Measurements from ENCODE around the gene AMZ1.
A peak's percentile ranks its signal among the peaks of the same experiment; 100 is the strongest.
"Not testable (repeated sequence)": the region's sequence is repeated elsewhere in the genome, so short reads cannot be mapped to it uniquely, and the experiment has no call there.

The AMZ1 gene

DNA sequence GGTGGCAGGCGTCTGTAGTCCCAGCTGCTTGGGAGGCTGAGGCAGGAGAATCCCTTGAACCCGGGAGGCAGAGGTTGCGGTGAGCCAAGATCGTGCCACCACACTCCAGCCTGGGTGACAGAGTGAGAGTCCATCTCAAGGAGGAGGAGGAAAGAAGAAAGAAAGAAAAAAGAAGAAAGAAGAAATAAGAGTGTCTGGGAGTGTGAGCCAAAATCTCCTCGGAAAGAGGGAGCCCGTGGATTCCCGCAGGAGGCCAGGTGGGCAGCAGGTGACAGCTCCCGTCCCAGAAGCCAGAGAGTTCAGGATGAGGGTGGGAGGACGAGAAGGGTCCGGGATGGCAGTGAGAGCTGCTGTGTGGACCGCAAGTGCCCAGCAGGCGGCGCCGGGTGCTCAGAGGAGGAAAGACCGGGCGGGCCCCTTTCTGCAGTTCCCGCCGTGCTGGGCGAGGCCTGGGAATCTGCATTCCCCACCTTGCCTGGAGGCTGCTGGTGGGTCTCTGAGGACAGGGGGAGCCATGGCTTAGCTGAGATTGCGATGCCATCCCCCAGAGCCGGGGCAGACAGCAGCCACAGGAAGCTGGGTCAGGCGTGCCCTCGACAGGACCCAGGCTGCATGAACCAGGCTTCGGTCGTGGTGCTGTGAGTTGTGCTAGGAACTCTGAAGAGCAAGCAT lies 17.1 kb upstream of the AMZ1 start:
- TF ChIP-seq, protein P1, sequence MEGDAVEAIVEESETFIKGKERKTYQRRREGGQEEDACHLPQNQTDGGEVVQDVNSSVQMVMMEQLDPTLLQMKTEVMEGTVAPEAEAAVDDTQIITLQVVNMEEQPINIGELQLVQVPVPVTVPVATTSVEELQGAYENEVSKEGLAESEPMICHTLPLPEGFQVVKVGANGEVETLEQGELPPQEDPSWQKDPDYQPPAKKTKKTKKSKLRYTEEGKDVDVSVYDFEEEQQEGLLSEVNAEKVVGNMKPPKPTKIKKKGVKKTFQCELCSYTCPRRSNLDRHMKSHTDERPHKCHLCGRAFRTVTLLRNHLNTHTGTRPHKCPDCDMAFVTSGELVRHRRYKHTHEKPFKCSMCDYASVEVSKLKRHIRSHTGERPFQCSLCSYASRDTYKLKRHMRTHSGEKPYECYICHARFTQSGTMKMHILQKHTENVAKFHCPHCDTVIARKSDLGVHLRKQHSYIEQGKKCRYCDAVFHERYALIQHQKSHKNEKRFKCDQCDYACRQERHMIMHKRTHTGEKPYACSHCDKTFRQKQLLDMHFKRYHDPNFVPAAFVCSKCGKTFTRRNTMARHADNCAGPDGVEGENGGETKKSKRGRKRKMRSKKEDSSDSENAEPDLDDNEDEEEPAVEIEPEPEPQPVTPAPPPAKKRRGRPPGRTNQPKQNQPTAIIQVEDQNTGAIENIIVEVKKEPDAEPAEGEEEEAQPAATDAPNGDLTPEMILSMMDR (IDR thresholded peaks at IDR 0.05; ENCODE audit: low read depth, low read length), result peak; percentile 69
- TF ChIP-seq EZH2phosphoT487 (IDR thresholded peaks at IDR 0.05; ENCODE audit: low read depth), result no peak
- Histone ChIP-seq H3K4me2 (ENCODE audit: low read length) (peak overlapping the region; percentile 61), H3K9ac (ENCODE audit: low read length) (no peak overlapping the region), H3K4me1 (ENCODE audit: low read length) (peaks cover 6% of the 10 kb centered on the region; the same call in 1 of the 2 replicates), H3K36me3 (replicated peaks; ENCODE audit: low read depth, low read length) (no peaks in the 10 kb centered on the region), H3K4me3 (ENCODE audit: low read length) (peak overlapping the region; percentile 40), H4K20me1 (ENCODE audit: insufficient read depth, low read length) (no peaks in the 10 kb centered on the region), H3K27ac (ENCODE audit: low read length) (no peak overlapping the region), H3K27me3 (ENCODE audit: low read depth, low read length) (no peaks in the 10 kb centered on the region; the same call in 1 of the 2 replicates), H3K79me2 (ENCODE audit: low read length) (no peaks in the 10 kb centered on the region), H2AFZ (ENCODE audit: low read depth, low read length) (no peak overlapping the region), H3K9me3 (ENCODE audit: insufficient read depth, low read length) (no peaks in the 10 kb centered on the region)

DNA sequence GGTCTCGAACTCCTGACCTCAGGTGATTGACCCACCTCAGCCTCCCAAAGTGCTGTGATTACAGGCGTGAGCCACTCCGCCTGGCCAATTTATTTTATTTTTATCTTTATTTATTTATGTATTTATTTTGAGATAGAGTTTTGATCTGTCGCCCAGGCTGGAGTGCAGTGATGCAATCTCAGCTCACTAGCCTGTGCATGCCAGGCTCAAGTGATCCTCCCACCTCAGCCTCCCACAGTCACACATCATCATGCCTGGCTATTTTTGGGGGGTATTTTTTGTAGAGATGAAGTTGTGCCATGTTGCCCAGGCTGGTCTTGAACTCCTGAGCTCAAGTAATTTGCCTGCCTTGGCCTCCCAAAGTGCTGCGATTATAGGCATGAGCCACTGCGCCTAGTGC lies 14.8 kb upstream of the AMZ1 start:
- H3K4me3 ChIP-seq (ENCODE audit: low read length); H3K36me3 ChIP-seq (replicated peaks; ENCODE audit: low read depth, low read length); H3K9me3 ChIP-seq (ENCODE audit: insufficient read depth, low read length); H3K27ac ChIP-seq (ENCODE audit: low read length); H3K27me3 ChIP-seq (ENCODE audit: low read depth, low read length); H3K9ac ChIP-seq (ENCODE audit: low read length); H3K79me2 ChIP-seq (ENCODE audit: low read length); H3K4me1 ChIP-seq (ENCODE audit: low read length); H2AFZ ChIP-seq (ENCODE audit: low read depth, low read length); H4K20me1 ChIP-seq (ENCODE audit: insufficient read depth, low read length); H3K4me2 ChIP-seq (ENCODE audit: low read length): not testable (repeated sequence)

DNA sequence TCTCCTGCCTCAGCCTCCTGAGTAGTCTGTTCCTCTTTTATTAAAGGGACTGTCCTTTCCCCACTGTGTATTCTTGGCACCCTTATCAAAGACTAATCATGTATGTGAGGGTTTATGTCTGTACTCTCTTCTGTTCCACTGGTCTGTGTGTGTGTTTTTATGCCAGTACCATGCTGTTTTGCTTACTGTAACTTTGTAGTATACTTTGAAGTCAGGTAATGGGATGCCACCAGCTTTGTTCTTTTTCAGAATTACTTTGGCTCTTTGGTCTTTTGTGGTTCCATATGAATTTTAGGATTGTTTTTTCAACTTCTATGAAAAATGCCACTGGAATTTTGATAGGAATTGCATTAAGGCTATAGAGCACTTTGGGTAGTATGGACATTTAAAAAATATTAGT lies 14.1 kb upstream of the AMZ1 start:
- Histone ChIP-seq H3K4me3 (ENCODE audit: low read length) (no peak overlapping the region), H3K27me3 (ENCODE audit: low read depth, low read length) (no peaks in the 10 kb centered on the region), H3K4me1 (ENCODE audit: low read length) (peaks cover 6% of the 10 kb centered on the region; the same call in 1 of the 2 replicates), H3K9me3 (ENCODE audit: insufficient read depth, low read length) (no peaks in the 10 kb centered on the region), H2AFZ (ENCODE audit: low read depth, low read length) (no peak overlapping the region), H3K9ac (ENCODE audit: low read length) (no peak overlapping the region), H3K79me2 (ENCODE audit: low read length) (no peaks in the 10 kb centered on the region), H3K36me3 (replicated peaks; ENCODE audit: low read depth, low read length) (no peaks in the 10 kb centered on the region), H3K4me2 (ENCODE audit: low read length) (no peak overlapping the region), H3K27ac (ENCODE audit: low read length) (no peak overlapping the region), H4K20me1 (ENCODE audit: insufficient read depth, low read length) (no peaks in the 10 kb centered on the region)
- no peak for TF ChIP-seq EZH2phosphoT487 (IDR thresholded peaks at IDR 0.05; ENCODE audit: low read depth)
- TF ChIP-seq, protein P1 (IDR thresholded peaks at IDR 0.05; ENCODE audit: low read depth, low read length), result no peak

DNA sequence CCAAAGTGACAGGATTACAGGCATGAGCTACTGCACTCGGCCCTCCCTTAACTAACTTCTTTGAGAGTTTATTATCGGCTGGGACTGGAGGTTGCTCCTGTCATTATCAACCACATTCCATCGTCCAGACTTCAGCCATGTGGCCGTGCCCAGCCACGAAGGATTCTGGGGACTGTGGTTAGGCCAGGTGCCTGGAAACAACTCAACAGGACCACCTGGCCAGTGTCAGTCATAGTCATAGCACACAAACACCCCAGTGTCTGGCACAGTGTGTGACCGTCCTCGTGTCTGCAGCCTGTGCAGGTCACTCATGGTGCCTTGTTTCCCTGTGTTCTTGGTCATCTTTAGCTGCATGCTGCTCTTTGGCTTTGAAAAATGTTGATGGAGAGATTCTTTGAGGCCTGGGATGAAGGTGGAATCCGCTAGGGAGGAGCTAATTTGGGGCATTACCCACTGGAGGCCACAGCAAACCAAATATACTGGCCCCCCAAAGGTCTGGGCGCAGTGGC lies 12.7 kb upstream of the AMZ1 start:
- no peak overlapping the region for H3K4me3 ChIP-seq (ENCODE audit: low read length)
- no peak for TF ChIP-seq EZH2phosphoT487 (IDR thresholded peaks at IDR 0.05; ENCODE audit: low read depth)
- TF ChIP-seq, protein P1 (IDR thresholded peaks at IDR 0.05; ENCODE audit: low read depth, low read length), result no peak
- H4K20me1 ChIP-seq (ENCODE audit: insufficient read depth, low read length), result no peaks in the 10 kb centered on the region
- H3K27me3 ChIP-seq (ENCODE audit: low read depth, low read length), result no peaks in the 10 kb centered on the region
- no peak overlapping the region for H3K9ac ChIP-seq (ENCODE audit: low read length)
- H3K27ac ChIP-seq (ENCODE audit: low read length), result no peak overlapping the region
- peaks cover 6% of the 10 kb centered on the region; the same call in 1 of the 2 replicates for H3K4me1 ChIP-seq (ENCODE audit: low read length)
- H3K79me2 ChIP-seq (ENCODE audit: low read length), result no peaks in the 10 kb centered on the region
- H3K4me2 ChIP-seq (ENCODE audit: low read length), result no peak overlapping the region
- no peak overlapping the region for H2AFZ ChIP-seq (ENCODE audit: low read depth, low read length)
- no peaks in the 10 kb centered on the region for H3K36me3 ChIP-seq (replicated peaks; ENCODE audit: low read depth, low read length)
- no peaks in the 10 kb centered on the region for H3K9me3 ChIP-seq (ENCODE audit: insufficient read depth, low read length)

DNA sequence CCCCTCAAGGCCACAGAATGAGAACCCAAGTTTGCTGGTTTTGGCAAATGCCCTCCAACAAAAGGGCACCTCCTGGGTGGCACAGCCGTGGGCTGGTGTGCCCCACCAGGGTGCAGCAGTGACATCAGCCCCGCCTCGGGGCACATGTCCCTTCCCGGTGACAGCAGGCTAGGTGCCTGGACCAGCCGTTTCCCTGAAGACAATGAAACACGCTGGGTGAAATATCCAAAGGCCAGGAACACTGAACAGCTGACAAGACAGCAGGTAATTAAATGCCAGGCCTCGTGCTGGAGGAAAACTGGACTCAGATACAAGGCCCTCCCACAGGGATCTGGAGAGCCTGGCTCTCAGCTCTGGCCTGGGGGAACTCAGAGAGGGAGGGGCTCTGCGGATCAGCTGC lies 11.4 kb upstream of the AMZ1 start:
- not testable (repeated sequence) for H3K79me2 ChIP-seq (ENCODE audit: low read length); H2AFZ ChIP-seq (ENCODE audit: low read depth, low read length); H3K36me3 ChIP-seq (replicated peaks; ENCODE audit: low read depth, low read length); H3K27ac ChIP-seq (ENCODE audit: low read length); H3K4me3 ChIP-seq (ENCODE audit: low read length); H4K20me1 ChIP-seq (ENCODE audit: insufficient read depth, low read length); H3K9me3 ChIP-seq (ENCODE audit: insufficient read depth, low read length); H3K9ac ChIP-seq (ENCODE audit: low read length); H3K4me1 ChIP-seq (ENCODE audit: low read length); H3K27me3 ChIP-seq (ENCODE audit: low read depth, low read length); H3K4me2 ChIP-seq (ENCODE audit: low read length)

DNA sequence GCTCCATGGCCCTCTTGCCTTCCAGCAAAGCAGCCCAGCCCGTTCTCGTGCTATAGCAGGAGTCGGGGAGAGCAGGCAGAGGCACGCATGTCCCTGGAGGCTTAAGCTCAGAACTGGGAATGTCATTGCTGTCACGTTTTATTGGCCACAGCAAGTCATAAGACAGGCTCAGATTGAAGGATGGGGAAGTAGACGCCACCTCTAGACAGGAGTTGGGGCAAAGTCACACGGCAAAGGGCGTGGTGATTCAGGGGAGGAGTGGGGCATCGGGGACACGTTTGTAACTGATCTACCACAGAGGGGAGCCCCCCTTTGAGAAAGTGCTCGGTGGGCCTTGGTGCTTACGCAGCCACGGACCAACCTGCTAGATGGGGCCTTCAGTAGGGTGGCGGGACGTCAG lies 9.5 kb upstream of the AMZ1 start:
- H3K27ac ChIP-seq (ENCODE audit: low read length); H3K4me1 ChIP-seq (ENCODE audit: low read length); H3K36me3 ChIP-seq (replicated peaks; ENCODE audit: low read depth, low read length); H2AFZ ChIP-seq (ENCODE audit: low read depth, low read length); H3K9ac ChIP-seq (ENCODE audit: low read length); H3K79me2 ChIP-seq (ENCODE audit: low read length); H4K20me1 ChIP-seq (ENCODE audit: insufficient read depth, low read length); H3K9me3 ChIP-seq (ENCODE audit: insufficient read depth, low read length); H3K4me3 ChIP-seq (ENCODE audit: low read length); H3K4me2 ChIP-seq (ENCODE audit: low read length): not testable (repeated sequence)
- peaks cover 20% of the 10 kb centered on the region for H3K27me3 ChIP-seq (ENCODE audit: low read depth, low read length)
